ENCODE data around the gene ASL.

GRCh38 chr7:66036382-66036781 is 39.2 kb upstream of the ASL start:
- TF ChIP-seq CTCF (IDR thresholded peaks at IDR 0.05; ENCODE audit: low read length) = no peak
- TF ChIP-seq EZH2 (optimal IDR thresholded peaks at IDR 0.05; ENCODE audit: low read depth, low read length) = no peak
- no peak for TF ChIP-seq EZH2phosphoT487 (IDR thresholded peaks at IDR 0.05; ENCODE audit: low read length)
